NOMO-1 (cell line): ENCODE data around the gene ACVR1B.

ENCODE experiments used
- DNase-seq, 2 experiments: peaks; one replicate each; lab custom pipeline; 2025; ENCODE audit not compliant: unreplicated experiment in 2 of 2; lab: John Stamatoyannopoulos, UW

ACVR1B gene

DNA sequence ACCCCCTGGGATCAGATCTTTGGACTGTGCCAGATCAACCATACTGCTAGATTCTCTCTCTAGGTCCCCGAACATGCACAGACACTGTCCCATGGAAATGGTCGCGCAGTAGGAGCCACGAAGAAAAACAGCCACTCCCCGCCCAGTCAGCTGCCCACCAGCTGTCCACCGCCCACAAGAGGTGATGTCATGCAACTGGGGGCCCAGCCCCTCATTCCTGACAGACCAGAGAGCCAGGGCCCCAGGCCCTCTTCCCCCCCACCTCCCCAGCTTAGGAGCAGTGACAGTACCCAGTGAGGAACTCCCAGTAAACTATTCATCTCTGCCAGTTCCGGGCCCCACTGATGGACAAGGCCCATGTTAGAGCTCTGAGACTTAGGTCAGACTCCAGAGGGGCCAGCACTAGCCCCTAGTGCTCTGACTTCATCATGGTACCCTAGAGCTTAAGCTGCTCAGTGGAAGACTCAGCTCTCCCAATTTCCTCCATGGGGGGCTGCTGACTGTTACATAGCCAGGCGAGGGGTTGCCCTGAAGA, 51.6 kb downstream of the ACVR1B start:
- no peak for DNase-seq

GRCh38 chr12:52003591-52003990, 52.1 kb downstream of the ACVR1B start:
- no peak for DNase-seq

DNA sequence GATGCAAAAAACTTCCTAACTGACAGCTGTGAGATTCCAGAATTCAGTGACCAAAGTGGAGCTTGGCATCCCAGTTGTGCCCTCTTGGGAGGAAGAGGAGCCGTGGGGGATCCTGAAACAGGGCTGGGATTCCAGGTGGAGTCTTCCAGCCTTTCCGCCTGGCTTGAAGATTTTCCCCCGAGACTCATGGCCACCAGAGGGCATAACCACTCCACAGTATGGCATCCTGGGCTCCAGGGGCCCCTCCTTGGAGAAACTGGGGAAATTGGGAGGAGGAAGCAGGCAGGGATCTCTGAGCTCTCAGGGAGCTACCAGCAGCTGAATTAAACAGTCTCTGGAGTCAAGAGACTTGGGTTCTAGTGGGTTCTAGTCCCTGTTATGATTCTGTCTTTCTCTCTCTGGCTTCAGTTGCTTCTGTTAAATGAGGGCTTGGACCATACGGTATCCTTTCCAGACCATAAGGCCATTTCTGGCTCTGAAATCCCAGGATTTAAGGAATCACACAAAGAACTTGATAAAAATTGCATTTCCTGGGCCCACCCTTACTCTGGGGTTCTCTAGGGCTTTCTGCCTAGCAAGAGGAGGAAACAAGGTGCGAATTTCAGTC, 52.6 kb downstream of the ACVR1B start:
- DNase-seq: no peak

DNA sequence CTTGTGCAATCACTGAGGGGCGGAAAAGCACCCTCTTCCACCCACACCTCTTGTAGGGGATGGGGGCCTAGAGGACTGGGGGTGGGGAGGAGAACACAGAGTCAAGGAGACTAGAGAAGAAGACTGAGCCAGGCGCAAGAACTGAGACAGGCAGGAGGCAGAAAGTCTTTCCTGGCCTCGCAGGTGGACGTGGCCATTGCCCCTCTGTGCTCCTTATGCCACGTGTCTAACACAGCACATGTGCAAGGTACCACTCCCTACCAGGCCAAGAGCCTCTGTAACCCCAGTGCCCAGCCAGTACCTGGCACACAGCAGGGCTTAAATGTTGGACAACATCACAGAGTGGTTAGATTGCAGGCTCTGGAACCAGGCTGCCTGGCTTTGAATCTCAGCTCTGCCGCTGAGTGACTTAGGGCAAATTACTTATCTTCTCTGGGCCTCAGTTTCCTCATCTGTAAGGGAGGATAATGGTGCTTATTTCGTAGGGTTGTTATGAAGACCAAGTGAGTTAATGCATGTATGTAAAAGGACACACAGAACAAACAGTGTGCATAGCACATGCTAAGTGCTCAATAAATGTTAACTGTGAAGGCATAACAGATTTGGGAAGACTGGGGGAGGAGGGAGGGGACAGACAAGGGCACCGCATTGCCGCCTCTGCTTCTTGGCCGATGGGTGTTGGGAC, 53.9 kb downstream of the ACVR1B start:
- DNase-seq: no peak

GRCh38 chr12:52005903-52006703, 54.6 kb downstream of the ACVR1B start:
- DNase-seq: peak; percentile 87 to 93

DNA sequence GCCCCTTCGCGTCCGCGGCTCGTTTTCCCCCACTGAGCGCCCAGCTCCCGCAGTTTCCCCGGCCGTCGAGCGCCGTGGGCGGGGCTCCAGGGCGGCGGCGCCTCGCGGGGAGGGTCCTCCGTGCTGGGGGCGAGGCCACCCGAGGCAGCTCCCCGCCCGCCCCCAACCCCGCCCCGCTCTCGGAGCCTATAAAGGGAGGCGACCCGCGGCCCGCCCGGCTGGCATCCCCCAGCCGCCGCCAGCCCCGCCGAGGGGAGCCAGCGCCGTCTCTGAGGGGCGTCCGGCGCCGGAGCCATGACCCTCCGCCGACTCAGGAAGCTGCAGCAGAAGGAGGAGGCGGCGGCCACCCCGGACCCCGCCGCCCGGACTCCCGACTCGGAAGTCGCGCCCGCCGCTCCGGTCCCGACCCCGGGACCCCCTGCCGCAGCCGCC, 55.2 kb downstream of the ACVR1B start, which contains the start of gene TAMALIN:
Gene TAMALIN (plus strand): TSS at position 221 of the 432 bp plus-strand sequence. CDS start 74 bp downstream, at position 295.
- DNase-seq: peak in 1 of 2 experiments; percentile 23

DNA sequence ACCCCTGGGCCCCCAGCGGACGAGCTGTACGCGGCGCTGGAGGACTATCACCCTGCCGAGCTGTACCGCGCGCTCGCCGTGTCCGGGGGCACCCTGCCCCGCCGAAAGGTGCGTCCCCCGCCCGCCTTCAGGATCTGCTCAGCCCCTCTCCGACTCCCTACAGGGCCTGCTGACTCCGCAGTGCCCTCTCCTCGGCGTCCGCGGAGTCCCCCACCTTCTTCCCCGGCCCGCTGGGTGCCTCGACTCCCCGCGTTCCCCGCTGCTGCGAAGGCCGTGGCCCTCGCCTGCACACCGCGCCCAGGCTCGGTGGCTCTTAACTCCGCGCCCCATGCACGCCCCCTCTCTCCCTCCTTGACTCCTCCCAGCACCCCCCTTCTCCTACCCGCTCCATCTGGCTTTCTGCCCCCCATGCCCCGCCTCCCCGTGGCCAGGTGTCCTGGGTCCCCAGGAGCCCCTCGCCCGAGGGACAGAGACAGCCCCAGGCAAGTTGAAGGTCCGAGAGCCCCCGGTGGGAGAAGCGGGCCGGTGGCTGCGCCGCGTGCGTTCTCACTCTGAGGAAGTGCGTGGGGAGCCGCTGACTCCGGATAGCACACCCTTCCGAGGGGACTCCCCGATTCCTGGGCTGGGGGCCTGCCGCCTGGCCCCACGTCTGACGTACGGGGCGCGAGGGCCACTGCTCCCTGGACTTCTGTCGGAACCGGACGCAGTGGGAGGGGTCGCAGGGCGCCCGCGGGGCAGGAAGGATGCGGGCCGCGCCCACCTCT, 55.8 kb downstream of the ACVR1B start:
- DNase-seq: no peak

- DNase-seq: no peak
Observed at GRCh38 chr12:52007982-52008510, 56.5 kb downstream of the ACVR1B start.

- no peak for DNase-seq
Observed at GRCh38 chr12:52009081-52009751, 57.7 kb downstream of the ACVR1B start.

DNA sequence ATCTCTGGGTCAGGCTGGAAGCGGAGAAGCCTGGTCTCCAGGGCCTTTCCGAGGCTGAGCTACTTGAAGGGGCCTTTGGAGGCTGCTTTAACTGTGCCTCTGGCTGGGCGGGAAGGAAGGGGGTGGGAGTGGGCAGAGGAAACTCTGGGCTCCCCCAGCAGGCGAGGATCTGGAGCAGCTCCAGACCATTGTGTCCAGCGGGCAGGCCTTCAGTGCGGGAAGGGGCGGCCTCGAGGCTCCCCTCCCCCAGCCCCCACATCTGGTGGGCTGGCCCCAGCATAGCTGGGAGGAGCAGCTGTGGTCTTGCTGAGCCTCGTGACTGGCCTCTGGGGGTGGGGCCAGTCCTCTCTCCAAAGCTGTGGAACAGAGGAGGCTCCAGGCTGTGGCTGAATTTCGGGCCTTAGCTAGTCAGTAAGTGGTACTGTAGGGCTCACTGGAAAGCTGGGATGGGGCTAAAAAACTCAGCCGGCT, 58.7 kb downstream of the ACVR1B start:
- no peak for DNase-seq

GRCh38 chr12:52010692-52011601, 59.4 kb downstream of the ACVR1B start:
- no peak for DNase-seq

- no peak for DNase-seq
Observed at GRCh38 chr12:52011602-52012214, 60.2 kb downstream of the ACVR1B start.

- DNase-seq: no peak
Observed at GRCh38 chr12:52013626-52014310, 62.3 kb downstream of the ACVR1B start.

- no peak for DNase-seq
Observed at GRCh38 chr12:52014567-52015530, 63.4 kb downstream of the ACVR1B start.

DNA sequence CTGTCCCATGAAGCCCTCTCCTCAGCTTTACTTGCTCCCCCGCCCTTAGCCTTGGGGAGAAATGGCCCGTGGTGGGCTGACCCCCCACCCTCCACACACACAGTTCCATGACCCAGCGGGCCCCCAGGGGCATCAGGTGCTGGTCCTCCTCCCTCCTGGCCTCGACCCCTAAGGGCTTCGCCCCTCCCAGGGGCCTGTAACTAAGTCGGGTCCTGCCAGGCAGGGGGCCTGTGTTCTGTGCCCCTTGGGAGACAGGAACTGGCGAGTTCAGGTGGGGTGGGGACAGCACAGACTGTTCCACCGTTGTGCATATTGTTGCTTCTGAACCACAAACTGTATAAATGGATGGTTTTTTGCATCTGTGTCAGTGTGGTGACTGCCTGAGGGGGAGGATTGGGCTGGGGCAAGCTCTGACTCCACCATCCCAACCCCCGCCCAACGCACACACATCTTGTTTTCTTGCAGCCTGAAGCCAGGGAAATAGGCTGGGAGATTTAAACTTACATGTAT, 64.1 kb downstream of the ACVR1B start:
- DNase-seq: no peak

GRCh38 chr12:52018433-52019112, 67.1 kb downstream of the ACVR1B start:
- DNase-seq: no peak
